GM21717 (cell line): ENCODE measurements around the gene SMC4.
"Not testable (repeated sequence)": the region's sequence is repeated elsewhere in the genome, so short reads cannot be mapped to it uniquely, and the experiment has no call there.

Source experiments
- ATAC-seq: cut with Tn5 transposase; IDR thresholded peaks from one replicate; pipeline ENCODE4 v1.9.1; 2021; ENCODE audit warnings: mild to moderate bottlenecking, moderate library complexity; ENCODE audit not compliant: unreplicated experiment

SMC4 gene

DNA sequence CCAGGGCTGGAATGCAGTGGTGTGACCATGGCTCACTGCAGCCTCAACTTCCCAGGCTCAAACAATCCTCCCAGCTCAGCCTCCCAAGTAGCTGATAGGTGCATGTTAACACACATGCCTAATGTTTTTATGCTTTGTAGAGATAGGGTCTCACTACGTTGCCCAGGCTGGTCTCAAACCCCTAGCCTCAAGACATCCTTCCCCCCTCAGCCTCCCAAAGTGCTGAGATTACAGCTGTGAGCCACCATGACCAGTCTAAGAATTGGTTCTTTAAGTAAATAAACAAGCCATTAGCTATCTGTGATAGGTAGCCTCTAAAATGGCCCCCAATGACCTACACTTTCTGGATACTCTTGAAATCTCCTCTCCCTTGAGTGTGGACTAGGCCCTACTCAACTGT lies 46.4 kb downstream of the SMC4 start:
- ATAC-seq: no peak

DNA sequence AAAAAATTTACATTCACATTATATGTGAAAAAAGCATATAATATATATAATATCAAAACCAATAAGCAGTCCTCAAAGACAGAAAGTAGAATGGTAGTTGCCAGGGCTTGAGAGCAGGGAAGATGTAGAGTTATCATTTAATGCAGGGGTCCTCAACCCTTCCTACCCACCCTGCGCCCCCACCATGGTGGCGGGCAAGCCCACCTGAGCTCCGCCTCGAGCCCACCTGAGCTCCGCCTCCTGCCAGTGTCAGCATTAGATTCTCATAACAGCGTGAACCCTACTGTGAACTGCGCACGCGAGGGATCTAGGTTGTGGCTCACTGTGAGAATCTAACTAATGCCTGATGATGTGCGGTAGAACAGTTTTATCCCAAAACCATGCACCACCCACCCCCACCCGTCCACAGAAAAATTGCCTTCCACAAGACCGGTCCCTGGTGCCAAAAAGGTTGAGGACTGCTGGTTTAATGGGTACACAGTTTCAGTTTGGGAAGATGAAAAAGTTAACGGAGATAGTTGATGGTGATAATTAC lies 47.1 kb downstream of the SMC4 start:
- ATAC-seq: no peak

DNA sequence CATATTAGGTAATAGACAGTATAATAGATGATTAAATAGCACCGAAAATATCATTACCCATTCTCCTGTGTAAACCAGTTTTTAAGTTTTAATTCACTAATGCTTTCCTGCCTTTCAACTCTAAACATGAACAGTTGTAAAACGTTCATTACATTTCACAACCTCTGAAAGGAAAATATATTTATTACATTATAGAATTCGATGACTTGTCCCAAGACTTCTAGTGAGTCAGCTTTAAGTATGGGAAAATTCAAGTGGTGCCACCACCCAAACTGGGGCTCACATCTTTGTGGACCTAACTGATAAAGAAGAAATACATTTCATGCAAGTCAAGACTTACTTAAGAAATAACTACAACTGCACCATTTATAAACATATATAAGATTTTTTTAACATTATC lies 48.1 kb downstream of the SMC4 start:
- ATAC-seq: no peak

DNA sequence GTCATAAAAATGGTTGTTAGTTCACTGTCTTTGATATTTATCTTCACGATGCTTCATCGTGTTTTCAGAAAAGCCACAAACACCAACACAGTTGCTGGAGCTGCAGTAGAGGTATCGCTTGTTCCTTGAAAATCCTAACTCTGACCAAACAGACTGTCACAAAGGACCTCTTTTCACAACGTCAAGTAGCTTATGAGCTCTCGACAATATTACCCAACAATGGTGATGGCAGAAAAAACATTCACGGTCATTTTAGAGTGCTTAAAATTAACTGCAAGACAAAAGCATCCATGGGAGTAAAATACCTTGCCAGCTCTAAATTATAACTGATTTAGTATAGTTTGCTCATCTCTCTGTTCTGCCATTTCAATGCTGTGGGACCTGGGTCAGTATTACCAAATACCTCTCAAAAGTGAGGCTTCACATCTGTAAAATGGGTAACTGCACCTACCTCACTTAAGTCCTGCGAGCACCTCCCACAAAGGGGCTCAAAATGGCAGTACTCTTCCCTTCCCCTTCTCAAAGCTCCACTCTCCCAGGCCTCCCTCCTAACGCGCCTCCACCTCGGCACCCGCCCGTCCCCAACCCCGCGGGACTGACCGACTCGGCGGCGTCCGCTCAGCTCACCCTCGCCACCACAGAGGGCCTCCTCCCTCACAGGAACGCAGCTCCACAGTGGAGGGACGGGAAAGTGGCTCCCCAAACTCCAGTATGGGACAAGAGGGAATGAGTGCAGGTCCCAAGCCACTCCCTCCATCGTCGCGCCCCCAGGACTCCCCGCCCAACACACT lies 49.6 kb downstream of the SMC4 start:
- ATAC-seq: peak; percentile 54

DNA sequence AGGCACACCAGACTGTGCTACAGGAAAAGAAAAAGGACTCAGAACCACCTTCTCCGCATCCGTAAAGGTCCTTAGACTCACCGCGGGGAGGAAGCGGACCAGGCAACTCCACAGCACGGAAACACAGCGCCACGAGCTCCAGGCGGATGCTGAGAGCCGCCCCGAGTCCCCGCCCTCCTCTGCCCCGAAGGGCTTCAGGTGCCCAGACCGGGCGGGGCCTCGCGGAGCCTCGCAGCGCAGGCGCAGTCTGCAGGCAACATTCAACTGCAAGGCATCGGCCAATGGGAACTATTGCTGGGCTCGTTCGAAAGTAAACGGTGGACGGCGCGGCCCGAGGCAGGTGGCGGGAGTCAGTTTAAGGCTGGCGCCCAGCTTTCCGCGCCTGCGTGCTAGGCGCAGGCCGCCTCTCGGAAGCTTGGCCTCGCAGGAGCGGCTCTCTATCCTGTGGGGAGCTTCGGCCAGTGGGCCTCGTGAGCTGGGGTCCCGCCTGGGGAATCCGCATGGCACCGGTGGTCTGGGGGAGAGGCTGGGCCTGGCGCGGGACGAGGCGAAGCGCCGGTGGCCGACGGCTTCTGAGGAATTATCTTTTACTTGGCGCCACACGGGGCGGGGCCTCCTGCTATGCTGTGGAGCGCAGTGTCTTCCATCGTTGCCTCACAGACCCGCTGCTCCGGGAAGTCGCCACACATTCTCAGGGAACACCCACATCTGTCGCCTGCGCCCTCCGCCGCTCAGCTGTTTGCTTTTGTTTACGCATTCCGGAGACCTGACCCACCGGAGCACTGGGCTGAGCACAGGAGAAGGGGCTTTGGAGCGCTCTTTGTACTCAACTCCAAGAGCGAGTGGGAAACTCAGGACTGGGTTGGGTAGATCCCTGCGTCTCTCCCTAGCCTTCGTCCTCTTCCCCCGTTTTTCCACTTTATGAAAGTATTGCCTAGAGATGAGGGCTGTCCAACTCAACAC lies 50.5 kb downstream of the SMC4 start, which contains the start of gene TRIM59:
Gene TRIM59, minus strand, starts transcription at position 151 of the 963 bp plus-strand sequence. CDS start 10,603 bp downstream, outside the sequence.
- peak; percentile 97 for ATAC-seq

DNA sequence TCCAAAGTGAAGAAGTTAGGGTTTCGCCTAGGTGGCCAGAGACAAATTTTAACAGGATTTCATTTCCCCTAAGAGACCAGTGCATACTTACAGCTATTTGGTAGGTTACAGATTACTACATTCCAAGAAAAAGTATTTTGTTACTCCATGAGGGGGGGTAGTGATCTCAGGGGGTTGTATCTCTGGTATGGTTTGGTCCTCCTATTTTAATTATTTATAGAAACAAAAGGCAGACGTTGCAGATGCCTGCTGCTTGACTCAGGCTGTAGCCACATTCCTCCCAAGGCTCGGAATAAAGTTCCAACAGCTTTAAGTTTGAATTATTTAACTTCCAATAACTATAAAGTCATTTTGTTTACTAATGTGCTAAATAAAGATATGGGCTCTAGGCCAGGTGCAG lies 51.4 kb downstream of the SMC4 start:
- ATAC-seq: no peak

DNA sequence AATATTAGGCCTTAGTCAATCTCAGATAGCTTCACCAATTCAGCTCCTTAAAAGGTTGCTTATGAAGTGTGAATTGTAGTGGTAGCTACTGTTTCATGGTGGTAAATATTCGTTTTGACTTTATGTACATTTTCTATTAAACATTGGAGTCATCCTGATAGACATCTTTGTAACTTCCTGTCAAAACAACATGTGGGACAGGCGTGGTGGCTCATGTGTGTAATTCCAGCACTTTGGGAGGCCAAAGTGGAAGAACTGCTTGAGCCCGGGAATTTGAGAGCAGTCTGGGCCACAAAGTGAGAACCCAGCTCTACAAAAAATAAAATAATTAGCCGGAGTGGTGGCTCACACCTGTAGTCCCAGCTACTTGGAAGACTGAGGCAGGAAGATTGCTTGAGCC lies 52.2 kb downstream of the SMC4 start:
- ATAC-seq: no peak

DNA sequence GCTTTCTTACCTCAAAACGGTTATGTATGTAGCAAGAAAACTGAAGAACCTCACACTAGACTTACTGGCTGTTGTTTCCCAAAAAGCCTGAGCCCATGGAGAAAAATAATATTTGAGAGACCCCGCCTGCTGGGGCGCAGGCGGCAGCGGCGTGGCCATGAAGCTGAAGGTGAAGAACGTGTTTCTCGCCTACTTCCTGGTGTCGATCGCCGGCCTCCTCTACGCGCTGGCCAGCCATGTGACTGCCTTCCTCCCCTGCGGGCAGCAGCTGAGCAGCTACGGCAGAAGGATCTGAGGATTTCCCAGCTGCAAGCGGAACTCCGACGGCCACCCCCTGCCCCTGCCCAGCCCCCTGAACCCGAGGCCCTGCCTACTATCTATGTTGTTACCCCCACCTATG lies 52.8 kb downstream of the SMC4 start:
- ATAC-seq: not testable (repeated sequence)

DNA sequence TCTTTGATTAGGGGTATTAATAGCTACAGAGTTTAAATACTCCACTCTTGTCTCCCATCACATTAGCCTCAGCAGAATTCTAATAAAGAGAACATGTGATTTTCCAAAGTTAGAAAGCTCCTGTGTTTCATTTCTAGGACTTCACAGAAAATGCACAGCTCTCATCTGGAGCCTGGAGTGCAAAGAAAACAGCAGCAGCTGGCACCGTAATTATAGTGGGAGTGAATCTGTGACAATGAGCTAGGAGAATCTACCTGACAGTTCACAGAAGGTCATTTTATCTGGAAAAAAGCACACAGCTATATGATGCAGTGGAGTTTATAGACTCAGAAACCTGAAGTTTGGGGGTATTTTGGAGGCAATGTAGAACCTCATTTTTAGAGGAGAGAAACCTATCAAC lies 55.5 kb downstream of the SMC4 start:
- no peak for ATAC-seq

DNA sequence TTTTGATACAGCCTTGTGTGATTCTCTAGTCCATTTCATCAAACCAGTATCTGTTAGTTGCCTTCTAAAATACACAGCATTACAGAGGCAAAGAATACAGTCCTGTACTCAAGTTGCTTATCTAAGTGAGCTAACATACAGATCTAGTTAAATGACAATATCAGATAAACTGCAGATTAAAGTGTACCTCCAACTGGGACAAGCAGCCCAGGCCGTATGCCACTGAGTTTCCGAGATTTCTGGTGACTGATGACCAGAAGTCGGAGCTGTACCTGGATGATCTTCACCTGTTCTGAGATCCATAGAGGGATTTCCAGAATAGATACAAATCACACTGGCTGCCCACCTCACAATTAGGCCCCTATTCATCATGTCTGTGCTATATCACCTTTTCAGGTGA lies 56.4 kb downstream of the SMC4 start:
- ATAC-seq: no peak

DNA sequence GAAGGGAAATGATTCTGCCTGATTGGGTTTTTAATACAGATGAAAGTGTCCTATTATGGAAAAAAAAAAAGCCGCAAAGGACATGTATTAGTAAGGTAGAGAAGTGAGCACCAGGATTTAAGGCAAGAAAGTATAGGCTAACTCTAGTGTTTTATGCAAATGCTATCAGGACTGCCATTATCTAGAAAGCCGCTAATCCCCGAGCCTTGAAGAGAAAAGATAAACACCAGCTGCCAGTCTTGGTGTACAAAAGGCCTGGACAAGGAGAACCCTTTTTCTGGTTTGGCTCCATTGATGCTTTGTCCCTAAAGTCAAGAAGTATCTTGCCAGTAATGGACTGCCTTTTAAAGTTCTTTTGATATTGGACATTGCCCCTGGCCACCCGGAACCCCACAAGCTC lies 58.7 kb downstream of the SMC4 start:
- no peak for ATAC-seq

DNA sequence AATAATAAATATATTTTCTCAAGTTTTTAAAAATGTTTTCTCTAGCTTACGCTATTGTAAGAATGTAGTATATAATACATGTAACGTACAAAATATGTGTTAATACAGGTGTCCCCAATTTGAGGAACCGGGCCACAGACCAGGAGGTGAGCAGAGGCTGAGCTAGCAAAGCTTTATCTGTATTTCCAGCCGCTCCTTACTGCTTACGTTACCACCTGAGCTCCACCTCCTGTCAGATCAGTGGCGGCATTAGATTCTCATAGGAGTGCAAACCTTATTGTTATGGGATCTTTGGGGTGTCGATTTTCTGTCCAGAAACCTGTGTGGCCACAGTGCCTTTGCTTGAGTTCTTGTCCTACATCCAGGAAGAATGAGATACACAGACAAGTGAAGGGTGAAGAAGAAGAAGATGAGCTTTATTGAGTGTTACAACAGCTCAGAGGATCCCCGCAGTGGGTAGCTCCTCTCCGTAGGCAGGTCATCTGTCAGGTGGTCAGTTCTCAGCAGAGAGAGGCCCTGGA lies 60.1 kb downstream of the SMC4 start:
- no peak for ATAC-seq

DNA sequence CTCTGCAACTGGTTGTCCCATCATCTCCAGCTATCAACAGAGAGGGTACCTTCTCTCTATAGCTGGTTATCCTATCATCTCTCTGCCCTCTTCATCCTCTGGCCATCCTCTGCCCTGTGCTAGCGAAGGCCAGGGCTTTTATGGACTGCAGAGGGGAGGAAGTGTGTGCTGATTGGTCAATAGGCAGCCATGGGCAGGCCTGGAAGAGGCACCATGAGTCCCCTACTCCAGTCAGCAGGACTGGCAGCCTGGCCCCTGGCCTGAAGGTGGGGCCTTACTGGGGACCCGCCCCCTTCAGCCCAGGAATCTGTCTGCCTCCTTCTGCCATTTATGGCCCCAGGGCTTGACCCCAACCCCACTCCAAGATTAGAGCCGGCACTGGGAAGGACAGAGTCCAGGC lies 60.6 kb downstream of the SMC4 start:
- no peak for ATAC-seq

DNA sequence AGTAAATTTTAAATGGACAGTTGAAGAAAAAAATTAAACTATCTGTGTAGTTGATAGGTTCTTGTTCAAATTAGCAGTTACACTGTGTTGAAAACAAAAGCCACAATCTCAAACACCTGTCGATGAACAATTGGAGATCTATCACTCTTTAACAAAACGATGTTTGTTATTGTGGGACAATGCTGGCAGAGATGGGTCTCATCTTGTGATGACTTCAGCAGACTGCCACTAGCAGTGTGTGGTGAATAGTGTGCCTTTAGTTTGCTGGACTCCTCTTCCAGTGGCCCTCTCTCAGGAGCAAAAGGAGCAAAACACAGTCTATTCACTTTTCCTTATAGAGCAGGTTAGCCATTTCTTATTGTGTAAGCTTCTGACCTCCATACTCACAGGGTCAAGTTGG lies 64.9 kb downstream of the SMC4 start:
- no peak for ATAC-seq

DNA sequence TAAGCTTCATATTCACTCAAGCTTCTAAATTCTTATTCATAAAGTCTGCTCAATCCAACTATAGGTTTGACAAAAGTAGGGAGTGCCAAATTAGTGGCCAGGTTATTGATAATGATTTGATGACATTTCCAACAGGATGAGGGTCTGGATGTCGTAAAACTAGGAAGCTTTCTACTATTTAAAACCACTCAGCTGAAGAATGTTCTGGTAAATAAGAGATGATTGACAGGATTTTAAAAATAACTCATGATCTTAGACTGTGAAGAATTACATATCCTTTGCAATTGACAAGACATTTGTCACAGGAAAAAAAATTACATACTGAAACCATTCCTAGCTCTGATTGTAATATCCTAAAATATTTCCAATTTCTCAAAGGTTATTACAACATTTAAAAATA lies 65.5 kb downstream of the SMC4 start:
- no peak for ATAC-seq

DNA sequence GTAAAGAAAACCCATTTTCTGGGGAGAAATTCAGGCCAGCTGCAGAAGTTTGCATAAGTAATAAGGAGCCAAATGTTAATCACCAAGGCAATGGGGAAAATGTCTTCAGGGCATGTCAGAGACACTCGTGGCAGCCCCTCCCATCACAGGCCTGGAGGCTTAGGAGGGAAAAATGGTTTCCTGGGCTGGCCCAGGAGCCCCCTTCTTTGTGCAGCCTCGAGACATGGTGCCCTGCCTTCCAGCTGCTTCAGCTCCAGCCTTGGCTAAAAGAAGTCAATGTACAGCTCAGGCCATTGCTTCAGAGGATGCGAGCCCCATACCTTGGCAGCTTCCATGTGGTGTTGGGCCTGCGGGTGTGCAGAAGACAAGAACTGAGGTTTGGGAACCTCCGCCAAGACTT lies 70.7 kb downstream of the SMC4 start:
- ATAC-seq: no peak

DNA sequence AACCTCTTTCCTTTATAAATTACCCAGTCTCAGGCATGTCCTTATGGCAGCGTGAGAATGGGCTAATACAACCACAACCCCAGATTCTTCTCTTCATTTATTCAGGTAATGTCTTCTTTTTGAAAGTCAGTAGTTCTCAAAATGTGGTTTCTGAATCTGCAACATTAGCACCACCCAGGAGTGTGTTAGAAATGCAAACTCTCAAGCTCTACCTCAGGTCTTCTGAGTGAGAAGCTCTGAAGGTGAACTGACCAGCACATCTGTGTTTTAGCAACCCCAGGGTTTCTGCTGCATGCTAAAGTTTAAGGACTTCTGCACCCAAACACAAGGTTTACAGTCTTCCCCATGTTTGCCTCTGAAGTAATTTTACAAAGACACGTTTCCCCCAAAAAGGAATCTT lies 72.4 kb downstream of the SMC4 start:
- no peak for ATAC-seq

DNA sequence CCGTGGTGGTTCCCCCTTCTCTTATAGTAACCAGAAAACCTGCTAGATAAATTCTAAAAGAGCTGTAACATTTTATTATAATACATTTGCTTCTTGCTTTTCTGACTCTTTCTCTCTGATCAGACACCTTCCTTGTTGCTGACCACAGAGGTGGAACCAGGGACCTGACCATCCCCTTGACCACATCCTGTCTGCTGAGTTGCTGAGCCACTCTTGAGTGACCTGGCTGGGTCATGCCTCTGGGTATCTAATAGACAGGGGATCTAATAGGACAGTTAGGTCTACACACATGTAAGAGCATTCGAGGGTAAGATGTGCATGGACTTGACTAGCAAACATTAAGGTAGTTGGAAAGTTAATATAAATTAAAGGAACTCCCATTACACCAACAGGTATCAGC lies 72.9 kb downstream of the SMC4 start:
- no peak for ATAC-seq

DNA sequence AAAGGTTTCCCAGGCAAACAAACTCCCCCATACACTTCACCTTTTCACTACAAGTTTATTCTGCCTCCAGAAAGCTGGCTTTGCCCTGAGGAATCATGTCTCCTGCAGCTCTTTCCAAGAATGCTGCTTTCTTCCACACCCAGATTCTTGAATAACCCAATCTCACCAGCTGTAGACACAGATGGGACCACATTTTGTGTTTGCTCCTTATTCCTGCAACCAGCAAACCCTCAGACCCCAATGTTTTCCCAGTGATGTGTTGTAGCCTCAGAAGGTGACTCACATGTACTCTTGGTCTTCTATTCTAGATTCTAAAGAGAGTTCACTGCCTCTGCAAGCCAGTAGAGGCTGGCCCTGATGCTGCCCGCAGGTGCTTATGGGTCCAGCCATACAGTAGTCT lies 73.8 kb downstream of the SMC4 start:
- no peak for ATAC-seq

DNA sequence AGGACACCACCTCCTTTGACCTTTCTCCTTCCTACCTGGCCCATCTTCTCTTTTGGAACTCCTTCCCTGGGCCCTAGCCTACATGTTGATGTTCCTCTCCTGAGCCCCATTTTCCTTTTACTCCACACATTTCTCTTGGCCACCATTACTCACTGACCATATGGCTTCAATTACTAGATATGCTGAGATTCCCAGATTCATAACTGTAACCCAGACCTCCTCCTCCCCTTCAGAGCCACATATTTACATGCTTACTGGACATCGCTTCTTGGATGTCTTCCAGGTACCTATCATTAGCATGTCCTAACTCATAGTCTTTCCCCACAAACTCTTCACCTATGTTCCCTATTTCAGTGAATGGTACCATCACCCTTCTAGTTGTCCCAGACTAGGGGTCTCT lies 74.5 kb downstream of the SMC4 start:
- ATAC-seq: no peak

DNA sequence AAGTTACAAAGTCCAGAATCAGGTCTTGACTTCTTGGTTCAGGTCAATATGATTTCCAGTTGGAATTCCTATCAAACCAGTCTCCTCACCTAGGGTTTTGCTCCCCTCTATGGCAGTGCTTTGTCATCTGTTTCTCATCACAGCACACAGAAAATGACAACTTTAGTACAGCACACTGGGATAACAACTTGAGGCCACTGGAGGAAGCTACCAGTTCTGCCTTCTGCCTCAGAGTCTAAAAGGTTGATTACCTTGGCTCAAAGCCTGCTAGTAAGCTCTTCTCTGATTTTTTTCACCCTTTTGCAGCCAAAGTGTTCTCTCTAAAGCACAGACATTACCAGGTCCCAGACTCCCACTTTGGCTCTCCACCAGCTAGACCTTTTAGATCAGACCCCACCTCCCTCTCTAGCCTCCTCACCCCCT lies 75.0 kb downstream of the SMC4 start:
- ATAC-seq: no peak
